CD4-positive, alpha-beta T cell treated with Interleukin-4 for 4 hours (primary cell): Measurements from ENCODE around the gene COL16A1.
A peak's percentile ranks its signal among the peaks of the same experiment; 100 is the strongest.

Source experiments
- DNase-seq: peaks from one replicate; pipeline ENCODE4 v3.0.0-alpha.2; 2020

COL16A1 gene

DNA sequence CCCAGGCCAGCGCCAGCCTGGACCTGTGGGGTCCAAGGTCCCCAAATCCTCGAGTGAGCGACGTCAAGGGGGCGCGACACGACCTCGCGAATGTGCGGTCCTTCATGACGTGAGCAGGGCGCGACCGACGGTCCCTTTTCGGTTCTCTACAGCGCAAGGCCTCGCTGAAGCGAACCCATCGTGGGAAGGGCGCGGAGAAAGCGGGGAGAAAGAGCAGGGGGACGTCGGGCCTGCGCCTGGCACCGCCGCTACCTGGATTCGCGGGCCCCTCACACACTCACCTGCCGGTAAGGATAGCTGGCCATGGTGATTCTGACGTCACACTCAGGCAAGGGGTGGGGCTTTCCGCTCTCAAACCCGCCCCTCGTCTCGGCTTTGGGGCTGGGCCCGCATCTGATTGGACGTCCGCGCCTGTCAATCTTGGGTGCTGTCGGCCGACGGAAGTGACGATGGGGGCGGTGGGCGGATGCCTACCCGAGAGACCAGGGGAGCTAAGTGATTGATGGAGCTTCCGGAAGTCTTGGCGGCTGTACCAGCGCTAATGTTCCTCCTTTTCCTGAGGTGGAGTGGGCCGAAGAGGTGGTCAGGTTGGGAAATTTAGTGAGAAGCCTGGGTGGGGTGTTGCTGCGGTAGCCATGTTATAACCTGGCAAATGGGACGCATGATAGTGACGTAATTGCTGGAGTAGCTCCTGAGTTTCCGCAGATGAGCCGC, 59.1 kb downstream of the COL16A1 start, which contains the start of gene PEF1:
Gene PEF1, minus strand, starts transcription at position 317 of the 714 bp plus-strand sequence. Its CDS starts 12 bp downstream, at position 305.
- DNase-seq: peak; percentile 97

DNA sequence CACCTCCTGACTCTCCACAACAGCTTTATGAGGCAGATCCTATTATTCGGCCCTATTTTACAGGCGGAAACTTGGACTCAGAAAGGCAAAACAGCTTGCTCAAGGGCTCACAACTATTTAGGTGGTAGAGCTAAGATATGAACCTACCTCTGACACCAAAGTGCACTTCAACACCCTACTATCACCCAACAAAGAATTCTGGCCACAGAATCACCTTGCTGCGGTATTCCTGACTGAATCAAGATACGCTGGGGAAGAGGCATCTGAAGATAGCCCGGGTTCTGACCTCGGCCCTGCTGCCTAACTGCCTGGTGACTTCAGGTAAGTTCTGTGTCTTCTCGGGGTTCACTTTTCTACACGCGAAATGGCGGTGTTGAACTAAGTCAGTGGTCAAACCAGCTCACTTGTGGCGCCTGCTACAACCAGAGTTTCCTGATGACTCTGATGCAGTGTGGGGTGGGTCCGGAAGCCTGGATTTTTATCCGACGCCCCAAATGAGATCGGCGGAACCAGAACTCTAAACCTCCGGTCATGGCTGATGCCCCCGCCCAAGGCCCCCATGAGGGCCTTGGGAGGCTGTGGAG, 59.7 kb downstream of the COL16A1 start:
- peak; percentile 65 for DNase-seq

- DNase-seq: no peak
Observed at GRCh38 chr1:31642897-31643296, 60.9 kb downstream of the COL16A1 start.

GRCh38 chr1:31642366-31642765, 61.5 kb downstream of the COL16A1 start:
- no peak for DNase-seq

DNA sequence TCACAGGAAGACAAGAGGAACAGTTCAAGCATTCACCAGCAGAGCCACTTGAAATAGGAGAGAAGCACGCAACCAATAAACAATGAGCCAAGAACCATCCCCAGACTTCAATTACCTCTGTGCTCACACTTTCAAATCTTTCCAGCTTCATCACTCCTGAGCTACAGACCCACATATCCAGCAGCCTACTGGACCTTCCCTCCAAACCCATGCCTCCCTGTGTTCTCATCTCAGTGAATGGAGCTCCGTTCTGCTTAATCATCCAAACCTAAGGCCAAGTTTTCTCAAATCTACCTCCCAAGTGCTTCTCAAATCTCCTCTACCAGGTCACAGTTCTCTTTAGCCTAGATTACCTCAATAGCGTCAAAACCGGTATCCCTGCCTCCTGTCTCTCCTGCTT, 62.9 kb downstream of the COL16A1 start:
- no peak for DNase-seq

GRCh38 chr1:31640179-31640578, 63.6 kb downstream of the COL16A1 start:
- no peak for DNase-seq

- DNase-seq: no peak
Observed at GRCh38 chr1:31639543-31639942, 64.3 kb downstream of the COL16A1 start.

DNA sequence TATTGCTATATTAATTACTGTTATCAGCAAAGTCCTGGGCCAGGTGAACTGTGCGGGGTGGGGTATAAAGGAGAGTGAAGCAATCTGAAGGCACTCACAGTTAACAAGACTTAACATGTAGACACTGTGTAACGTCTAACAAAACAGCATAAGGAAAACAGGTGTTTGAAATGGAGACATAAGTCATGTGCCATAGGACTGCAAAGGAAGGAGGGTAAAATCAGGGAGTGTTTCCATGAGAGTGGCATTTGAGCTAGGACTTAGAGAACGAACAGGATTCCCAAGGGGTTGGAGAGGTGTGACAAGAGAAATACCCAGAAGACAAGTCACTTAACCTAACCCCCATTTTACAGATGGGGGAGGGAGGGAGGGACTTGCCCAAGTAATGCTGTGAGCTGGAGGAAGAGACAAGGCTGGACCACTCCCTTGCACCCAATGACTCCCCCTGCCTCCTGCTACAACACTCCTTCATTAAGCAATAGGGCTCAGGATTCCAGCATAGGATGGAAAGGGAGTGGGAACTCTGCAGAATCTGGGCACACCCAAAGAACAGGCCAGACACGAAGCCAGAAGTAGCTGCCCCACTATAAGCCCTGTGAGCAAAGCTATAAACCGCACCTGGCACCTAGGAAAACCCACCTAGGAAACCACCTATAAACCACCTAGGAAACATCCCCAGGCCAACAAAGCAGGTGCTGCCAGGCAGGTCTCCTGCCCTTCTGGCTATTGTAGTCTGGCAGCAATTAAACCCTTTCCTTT, 65.7 kb downstream of the COL16A1 start:
- DNase-seq: no peak

DNA sequence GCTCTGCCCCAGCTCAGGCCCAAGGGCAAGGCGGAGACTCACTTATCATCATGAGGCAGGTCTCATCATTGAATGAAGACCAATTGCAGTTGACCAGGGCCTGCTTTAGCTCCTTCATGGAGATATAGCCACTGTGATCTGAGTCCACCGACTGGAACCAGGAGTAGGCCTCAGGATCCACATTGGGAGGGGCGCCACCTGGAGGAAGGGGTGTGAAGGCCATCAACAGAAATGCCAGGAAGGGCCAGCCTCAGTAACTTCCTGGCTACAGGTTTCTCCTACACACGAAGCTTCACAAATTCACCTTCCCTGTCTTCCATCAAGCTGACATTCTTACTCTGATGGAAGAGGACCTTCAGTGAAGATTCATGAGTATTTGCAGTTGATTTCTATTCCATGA, 70.7 kb downstream of the COL16A1 start:
- no peak for DNase-seq

- no peak for DNase-seq
Observed at GRCh38 chr1:31632649-31633048, 71.2 kb downstream of the COL16A1 start.

- DNase-seq: no peak
Observed at GRCh38 chr1:31628931-31629556, 74.8 kb downstream of the COL16A1 start.

DNA sequence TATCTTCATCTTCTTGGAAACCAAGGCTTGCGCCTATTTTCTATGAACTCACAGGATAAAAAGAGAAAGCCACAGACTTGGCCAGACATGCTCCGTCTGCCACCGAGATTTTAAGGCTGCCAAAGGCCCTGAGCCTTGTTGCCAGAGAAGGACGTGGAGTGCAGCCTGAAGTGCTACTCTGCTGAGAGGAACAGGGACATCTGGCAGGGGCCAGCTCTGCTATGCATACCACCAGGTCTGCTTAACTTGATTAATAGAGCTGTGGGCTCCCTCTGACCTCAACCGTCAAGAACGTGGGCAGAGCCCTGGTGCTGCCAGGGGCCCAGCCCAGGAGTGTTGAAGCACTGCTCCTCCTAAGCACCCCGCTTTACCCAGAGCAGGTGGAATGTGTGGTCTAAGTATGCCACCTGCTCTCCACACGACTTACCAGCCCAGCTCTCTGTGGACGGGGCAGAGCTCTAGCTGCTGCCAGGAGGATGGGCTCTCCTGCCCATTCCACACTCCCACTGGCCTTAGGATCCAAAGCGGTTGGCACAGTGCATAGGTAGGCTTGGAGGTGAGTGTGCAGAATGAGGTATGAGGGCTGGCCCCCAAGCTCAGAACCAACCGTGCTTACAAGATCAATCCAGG, 75.8 kb downstream of the COL16A1 start:
- DNase-seq: no peak

DNA sequence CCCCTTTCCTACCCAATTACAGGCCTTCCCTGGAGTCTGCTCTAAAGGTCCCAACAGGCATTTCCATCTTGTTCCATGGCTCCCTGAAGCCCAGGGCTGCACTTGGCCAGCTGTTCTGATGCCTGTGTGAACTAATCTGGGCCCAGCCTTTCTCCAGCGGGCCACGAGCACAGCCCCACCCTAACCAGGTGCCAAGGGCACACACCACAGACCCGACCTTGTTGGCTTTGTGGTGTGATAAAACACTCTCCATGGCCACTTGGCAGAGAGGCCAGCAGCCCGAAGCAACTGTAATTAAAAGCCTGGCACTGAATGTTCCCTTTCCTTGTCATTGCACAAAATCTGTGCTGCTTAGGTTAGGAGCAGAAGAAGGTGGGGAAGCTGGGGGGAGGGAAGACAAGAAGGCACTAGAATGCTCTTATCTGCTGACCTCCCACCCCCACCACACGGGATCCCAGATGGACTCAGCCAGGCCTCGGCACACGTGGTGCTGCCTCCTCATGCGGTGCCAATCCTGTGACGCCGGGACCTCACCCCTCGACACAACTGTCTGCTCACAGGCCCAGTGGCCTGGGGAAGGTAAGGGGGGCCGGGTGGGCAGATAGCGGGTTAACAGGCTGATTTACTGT, 76.4 kb downstream of the COL16A1 start:
- DNase-seq: no peak

DNA sequence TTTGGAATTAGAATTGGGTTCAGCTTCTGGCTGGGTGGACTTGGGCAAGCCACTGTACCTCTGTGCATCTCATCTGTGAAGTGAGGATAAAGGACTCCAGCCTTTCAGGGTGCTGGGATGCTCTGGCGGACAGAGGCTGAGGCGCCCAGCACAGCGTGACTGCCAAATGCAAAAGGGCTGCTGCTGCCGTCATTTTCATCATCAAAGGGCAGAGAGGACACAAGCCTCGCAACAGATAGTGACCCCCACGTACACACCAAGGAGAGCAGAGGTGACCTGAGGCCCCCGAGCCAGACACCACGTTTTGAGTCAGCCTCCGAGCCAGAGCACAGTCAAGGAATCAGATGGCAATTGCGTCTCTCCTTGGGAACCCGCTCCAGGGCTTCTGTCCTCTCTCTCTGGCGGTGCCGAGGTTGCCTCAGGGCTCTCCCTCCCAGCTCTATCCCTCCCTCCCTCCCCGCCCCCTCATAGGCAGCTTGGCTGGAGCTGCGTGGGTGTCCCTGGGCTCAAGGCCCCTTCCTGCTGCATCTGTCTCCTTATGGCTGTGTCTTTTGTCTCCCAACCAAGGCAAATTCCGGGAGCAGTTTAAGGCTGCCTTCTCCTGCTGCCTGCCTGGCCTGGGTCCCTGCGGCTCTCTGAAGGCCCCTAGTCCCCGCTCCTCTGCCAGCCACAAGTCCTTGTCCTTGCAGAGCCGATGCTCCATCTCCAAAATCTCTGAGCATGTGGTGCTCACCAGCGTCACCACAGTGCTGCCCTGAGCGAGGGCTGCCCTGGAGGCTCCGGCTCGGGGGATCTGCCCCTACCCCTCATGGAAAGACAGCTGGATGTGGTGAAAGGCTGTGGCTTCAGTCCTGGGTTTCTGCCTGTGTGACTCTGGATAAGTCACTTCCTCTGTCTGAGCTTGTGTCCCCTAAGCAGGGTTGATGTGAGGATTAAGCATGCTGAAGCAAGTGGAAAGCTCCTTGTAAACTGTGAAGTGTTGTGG, 77.3 kb downstream of the COL16A1 start:
- DNase-seq: no peak

- no peak for DNase-seq
Observed at GRCh38 chr1:31625561-31626222, 78.1 kb downstream of the COL16A1 start.

GRCh38 chr1:31624731-31625514, 78.9 kb downstream of the COL16A1 start:
- DNase-seq: no peak

- no peak for DNase-seq
Observed at GRCh38 chr1:31624309-31624708, 79.5 kb downstream of the COL16A1 start.

DNA sequence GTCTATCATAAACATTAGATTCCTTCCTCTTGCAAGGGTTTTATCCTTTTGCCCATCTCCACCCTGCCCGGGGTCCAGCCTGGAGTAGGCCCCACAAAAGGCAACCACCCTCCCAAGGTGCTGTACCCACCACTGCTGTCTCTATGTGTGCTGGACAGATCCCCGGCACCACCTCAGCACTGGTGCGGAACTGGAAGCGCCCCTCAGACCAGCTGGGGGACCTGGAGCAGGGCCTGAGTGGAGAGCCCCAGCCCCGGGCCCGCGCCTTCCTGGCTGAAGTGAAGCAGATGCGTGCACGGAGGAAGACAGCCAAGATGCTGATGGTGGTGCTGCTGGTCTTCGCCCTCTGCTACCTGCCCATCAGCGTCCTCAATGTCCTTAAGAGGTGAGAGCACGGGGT, 80.5 kb downstream of the COL16A1 start:
- DNase-seq: no peak

DNA sequence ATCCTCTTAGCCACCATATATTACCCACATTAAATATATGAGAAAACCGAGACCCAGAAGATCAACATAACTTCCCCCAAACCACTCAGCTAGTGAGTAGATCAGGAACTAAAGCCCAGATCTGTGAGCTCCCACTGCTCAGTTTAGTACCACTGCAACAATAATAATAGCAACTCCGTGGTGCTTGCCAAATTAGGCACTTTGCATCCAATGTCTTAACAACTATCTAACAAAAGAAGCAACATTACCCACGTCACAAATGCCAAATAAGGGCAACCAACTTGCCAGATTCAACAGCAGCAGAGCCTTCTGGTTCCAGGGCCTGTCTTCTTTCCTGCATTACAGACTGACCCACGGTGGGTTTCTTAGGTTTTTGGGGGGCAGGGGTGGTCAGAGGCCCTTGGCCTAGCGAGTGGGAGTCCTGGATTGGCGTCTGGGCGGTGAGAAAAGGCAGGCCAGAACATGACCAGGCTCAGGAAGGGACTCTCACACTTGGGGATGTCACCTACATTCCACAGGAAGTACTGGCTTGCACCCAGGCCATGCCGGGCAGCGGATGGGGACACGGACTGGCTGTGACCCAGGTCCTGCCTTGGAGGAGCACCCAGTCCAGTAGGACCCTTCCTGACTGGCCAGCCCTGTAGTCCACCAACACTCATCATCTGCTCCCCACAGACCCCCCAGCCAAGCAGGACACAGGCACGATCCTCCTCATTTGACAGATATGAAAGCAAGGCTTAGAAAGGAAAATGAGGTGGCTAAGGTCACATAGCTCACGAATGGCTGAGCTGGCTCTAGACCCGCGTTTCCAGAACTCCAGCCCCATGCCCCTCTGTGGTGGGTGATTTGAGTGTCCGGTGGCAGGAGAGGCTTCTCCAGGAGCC, 81.7 kb downstream of the COL16A1 start:
- DNase-seq: no peak
